ENCODE measurements around the gene SEL1L2. TPM values are rescaled to one million over a fixed set of nuclear protein-coding genes. Genes with fewer than 3 reads are reported as not detected.
A peak's percentile ranks its signal among the peaks of the same experiment; 100 is the strongest.

The SEL1L2 gene
- total and polyA plus RNA-seq, 9 donors, result 0.73 to 9.3 (median 3.8) TPM; not detected in 3

DNA sequence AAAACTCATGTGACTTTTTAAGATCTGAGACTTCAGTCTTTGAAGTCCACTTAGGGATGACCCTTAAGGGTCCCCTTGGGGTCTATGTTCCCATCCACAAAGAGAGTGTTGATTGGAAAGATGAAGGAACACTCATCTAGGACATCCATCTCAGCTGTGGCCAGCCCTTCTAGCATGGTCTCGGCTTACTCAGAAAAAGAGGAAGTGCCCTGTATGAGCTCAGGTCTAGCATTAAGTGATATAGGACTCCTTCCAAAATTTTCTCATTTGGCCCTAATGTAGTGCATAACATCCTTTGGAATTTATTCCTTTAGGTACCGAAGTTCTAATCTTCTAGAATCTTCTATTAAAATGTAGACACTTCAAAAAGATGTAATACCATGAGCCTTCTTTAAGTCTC, 128.2 kb downstream of the SEL1L2 start:
- no peaks in the 10 kb centered on the region for H3K36me3 ChIP-seq
- H3K27ac ChIP-seq, result no peak overlapping the region
- peaks cover 2% of the 10 kb centered on the region for H3K4me1 ChIP-seq (ENCODE audit: insufficient read depth)
- TF ChIP-seq, protein P1, sequence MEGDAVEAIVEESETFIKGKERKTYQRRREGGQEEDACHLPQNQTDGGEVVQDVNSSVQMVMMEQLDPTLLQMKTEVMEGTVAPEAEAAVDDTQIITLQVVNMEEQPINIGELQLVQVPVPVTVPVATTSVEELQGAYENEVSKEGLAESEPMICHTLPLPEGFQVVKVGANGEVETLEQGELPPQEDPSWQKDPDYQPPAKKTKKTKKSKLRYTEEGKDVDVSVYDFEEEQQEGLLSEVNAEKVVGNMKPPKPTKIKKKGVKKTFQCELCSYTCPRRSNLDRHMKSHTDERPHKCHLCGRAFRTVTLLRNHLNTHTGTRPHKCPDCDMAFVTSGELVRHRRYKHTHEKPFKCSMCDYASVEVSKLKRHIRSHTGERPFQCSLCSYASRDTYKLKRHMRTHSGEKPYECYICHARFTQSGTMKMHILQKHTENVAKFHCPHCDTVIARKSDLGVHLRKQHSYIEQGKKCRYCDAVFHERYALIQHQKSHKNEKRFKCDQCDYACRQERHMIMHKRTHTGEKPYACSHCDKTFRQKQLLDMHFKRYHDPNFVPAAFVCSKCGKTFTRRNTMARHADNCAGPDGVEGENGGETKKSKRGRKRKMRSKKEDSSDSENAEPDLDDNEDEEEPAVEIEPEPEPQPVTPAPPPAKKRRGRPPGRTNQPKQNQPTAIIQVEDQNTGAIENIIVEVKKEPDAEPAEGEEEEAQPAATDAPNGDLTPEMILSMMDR (IDR thresholded peaks at IDR 0.05), result no peak
- no peak for TF ChIP-seq POLR2A (IDR thresholded peaks at IDR 0.05)
- TF ChIP-seq EP300 (IDR thresholded peaks at IDR 0.05), result no peak
- H3K4me3 ChIP-seq, result no peak overlapping the region
- H3K9me3 ChIP-seq, result no peaks in the 10 kb centered on the region
- 95 to 100% (median 96%) methylated on average over 2 of the region's 2 CpGs for WGBS, 3 donors
- no peaks in the 10 kb centered on the region for H3K27me3 ChIP-seq
- DNase-seq, result no peak
- intact Hi-C loops (cut with DNase I), result no loop called here

DNA sequence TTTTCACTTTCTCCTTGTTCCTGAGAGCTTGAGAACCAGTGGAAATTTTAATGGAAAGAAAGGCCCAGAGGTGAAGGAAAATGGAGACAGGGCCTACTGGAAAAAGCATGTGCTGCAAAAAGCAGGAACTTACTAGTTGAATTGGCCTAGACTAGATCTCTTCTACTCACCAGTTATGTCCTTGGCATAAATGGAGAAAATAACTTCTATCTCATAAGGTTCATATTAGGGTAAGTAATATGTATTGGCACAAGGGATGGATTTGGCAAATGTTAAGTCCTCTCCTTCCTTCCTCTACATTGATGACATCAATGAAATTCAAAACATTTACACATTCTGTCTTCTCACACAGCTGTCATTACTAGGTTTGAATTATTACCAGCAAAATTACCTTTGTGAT, 131.5 kb downstream of the SEL1L2 start:
- Histone ChIP-seq H3K4me1 (ENCODE audit: insufficient read depth) (no peaks in the 10 kb centered on the region), H3K4me3 (no peak overlapping the region), H3K27me3 (no peaks in the 10 kb centered on the region), H3K36me3 (no peaks in the 10 kb centered on the region), H3K27ac (no peak overlapping the region), H3K9me3 (no peaks in the 10 kb centered on the region)
- intact Hi-C loops (cut with DNase I), result no loop called here
- no peak for DNase-seq
- no peak for TF ChIP-seq POLR2A (IDR thresholded peaks at IDR 0.05)
- TF ChIP-seq EP300 (IDR thresholded peaks at IDR 0.05), result no peak

DNA sequence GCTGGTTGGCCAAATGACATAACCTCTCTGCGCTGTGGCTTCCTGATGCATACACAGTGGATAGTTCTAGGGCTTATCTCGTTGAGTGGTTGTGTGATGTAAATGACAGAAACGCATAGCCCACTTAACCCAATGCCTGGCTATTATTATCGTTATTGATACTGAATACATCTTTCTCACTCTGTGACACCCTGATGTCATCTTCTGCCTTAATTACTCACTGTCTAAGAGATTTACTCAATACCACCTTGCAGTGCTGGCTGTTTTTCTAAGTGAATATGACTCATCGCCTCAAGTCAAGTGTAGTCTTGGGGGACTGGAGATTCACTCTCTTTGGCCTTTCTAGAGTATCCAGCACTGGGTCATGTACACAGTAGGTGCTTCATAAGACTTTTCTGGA, 132.0 kb downstream of the SEL1L2 start:
- intact Hi-C loops (cut with DNase I), result no loop called here
- H3K27ac ChIP-seq, result no peak overlapping the region
- WGBS, 3 donors, result 94 to 96% (median 95%) methylated on average over 5 of the region's 5 CpGs
- no peaks in the 10 kb centered on the region for H3K36me3 ChIP-seq
- H3K4me3 ChIP-seq, result no peak overlapping the region
- H3K4me1 ChIP-seq (ENCODE audit: insufficient read depth), result no peaks in the 10 kb centered on the region
- H3K9me3 ChIP-seq, result no peaks in the 10 kb centered on the region
- TF ChIP-seq, protein P1 (IDR thresholded peaks at IDR 0.05), result no peak
- no peak for TF ChIP-seq POLR2A (IDR thresholded peaks at IDR 0.05)
- no peak for TF ChIP-seq EP300 (IDR thresholded peaks at IDR 0.05)
- no peaks in the 10 kb centered on the region for H3K27me3 ChIP-seq
- DNase-seq, result no peak

DNA sequence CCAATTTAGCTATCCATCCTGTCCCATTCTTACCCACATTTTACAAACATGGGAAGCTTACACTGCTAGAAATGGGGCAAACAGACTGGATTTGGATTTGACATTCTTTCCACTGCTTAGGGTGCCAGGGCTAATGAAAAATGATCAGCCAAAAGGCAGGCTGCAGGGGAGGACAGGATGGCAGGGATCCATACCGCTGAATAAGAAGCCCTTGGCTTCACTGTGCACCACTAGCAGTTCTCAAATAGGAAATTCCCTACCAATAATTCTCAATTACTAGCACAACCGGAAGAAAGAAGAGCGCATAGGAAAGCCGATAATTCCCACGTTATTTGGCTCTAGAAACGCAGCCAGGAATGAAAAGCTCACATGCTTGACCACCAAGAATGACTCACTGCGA, 132.5 kb downstream of the SEL1L2 start:
- Histone ChIP-seq H3K4me1 (ENCODE audit: insufficient read depth) (no peaks in the 10 kb centered on the region), H3K9me3 (no peaks in the 10 kb centered on the region), H3K27ac (no peak overlapping the region), H3K36me3 (no peaks in the 10 kb centered on the region), H3K4me3 (no peak overlapping the region), H3K27me3 (no peaks in the 10 kb centered on the region)
- 71 to 94% (median 87%) methylated on average over 7 of the region's 7 CpGs for WGBS, 3 donors
- no peak for DNase-seq
- intact Hi-C loops (cut with DNase I), result no loop called here
- TF ChIP-seq, protein P1 (IDR thresholded peaks at IDR 0.05), result no peak
- TF ChIP-seq POLR2A (IDR thresholded peaks at IDR 0.05), result no peak
- TF ChIP-seq EP300 (IDR thresholded peaks at IDR 0.05), result no peak

DNA sequence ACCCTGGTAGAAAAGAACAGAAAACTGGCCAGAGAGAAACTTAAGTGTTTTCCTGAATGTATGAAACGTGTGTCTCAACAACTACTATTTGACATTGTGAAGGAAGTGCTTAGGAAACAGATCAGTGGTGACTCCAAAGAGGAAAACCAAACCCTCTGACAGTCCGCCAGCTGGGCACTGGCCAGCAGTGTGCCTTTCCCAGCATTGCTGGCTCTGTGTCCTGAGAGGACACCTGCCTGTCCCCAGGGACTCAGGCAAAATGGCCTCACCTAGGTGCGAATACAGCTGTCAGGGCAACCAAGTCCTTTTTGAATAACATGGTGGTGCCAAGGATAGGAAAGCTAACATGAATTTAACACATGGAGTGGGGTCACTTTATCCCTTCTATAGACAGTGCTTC, 133.1 kb downstream of the SEL1L2 start:
- no peaks in the 10 kb centered on the region for H3K4me1 ChIP-seq (ENCODE audit: insufficient read depth)
- no peak overlapping the region for H3K27ac ChIP-seq
- H3K4me3 ChIP-seq, result no peak overlapping the region
- DNase-seq, result peak in 1 of 5 donors; percentile 21
- no peaks in the 10 kb centered on the region for H3K27me3 ChIP-seq
- WGBS, 3 donors, result 80 to 89% (median 87%) methylated on average over 3 of the region's 3 CpGs
- H3K9me3 ChIP-seq, result no peaks in the 10 kb centered on the region
- H3K36me3 ChIP-seq, result no peaks in the 10 kb centered on the region
- TF ChIP-seq EP300 (IDR thresholded peaks at IDR 0.05) (no peak), POLR2A (IDR thresholded peaks at IDR 0.05) (no peak)
- TF ChIP-seq, protein P1 (IDR thresholded peaks at IDR 0.05), result no peak
- intact Hi-C loops (cut with DNase I), result no loop called here

Data from ovary (tissue), 9 donors.